GM11168 (cell line): Measurements from ENCODE around the gene GRIN1.

ENCODE experiments used
- in situ Hi-C: fragments of 300-500 bp; cut with MboI; formaldehyde crosslinking; loops from one replicate; pipeline ENCODE4 v1.12.0; 2022; ENCODE audit warnings: low sequenced_read_pairs; ENCODE audit not compliant: unreplicated experiment

GRIN1 gene

GRCh38 chr9:137189297-137190295 lies 50.6 kb downstream of the GRIN1 start:
- in situ Hi-C loops: no loop called here

DNA sequence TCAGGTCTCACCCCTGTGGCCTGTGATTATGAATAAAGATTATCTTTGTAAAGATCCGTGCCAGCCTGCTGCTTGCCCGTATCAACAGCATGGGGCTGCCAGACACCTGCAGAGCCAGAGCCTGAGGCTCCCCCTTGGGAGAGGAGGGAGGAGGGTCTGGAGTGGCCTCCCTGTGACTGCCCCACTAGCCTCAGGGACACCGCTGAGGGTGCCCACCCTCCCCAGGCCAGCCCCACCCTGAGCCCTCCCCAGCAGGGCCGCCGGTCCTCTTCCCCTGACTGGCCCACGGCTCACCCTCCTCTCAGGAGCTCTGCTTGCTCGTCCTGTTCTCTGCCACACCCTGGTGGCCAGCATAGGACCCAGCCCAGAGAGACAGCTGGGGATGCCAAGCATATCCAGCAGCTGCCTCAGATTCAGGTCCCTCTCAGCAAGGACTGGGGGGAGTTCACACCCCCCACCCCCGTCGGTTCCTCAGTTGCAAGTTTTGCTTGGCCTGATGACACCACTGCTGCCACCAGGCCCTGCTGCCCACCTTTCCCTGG lies 51.4 kb downstream of the GRIN1 start:
- in situ Hi-C loops: no loop called here

DNA sequence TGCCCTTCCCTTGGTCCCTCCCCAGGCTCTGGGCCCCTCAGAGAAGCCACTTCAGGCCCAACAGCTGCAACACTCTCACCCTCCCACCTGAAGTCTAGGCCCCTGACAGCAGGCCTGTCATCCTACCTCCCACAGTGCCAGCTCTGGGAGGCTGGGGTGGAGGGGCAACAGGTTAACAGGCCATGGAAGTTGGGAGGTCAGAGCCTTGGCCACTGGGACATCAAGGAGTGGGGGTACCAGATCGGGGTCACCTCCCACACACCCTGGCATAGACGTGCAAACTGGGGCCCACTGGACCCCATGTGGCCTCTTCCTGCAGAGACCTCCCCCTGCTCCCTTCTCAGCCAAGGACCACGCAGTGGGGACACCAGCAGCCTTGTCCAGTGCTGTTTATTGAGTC lies 52.3 kb downstream of the GRIN1 start:
- in situ Hi-C loops: no loop called here

DNA sequence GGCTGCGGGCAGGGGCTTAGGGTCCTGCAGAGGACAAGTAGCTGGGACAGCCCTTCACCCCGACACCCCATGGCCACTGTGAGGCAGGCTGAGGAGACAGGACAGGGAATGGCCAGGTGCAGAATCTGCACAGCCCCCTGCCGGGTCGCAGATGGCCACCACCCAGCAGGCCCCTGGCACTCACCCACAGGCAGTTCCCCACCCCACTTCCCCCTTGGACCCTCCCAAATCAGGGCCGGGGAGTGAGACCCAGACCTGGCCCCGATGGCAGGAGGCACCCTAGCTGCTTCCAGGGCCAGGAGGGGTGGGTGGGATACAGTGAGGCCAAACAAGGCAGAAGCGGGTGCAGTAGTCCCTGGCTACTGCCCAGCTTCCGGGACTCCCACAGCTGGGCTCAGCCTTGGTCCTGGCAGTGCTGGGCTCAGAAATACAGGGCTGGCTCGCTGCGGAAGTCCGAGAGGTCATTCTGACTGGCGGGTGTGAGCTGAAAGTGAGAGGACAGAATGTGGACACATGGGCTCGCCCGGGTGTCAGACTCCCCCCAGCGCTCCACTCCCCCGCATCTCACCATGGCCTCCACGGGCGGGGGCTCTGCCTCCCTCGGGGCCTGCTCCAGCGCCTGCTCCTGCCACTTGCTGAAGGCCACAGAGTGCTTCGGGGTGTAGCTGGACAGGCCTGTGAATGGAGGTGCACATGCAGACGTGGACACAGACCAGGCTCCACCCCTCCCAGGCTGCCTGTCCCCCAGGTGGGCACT lies 52.9 kb downstream of the GRIN1 start:
- in situ Hi-C loops: no loop called here

- in situ Hi-C loops: no loop called here
These were observed 53.5 kb downstream of the GRIN1 start for GRCh38 chr9:137192448-137192780.

DNA sequence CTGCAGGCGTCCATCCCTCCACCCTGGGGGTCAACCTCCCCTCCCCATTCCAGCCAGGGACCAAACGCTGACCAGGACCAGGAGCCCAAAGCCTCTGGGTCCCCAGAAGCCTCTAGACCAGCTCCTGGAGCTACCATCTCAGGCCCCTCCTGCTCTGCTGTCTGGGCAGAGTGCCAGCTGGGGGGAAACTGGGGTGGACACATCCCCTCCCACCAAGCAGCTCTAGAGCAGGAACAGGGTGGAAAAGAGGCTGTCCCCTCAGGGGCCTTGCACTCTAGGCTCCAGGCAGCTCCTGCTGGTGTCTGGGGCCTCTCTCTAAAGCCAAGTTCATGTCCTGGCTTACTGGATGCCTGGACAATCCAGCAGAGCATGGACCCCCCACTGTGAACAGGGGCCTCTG lies 53.9 kb downstream of the GRIN1 start:
- in situ Hi-C loops: no loop called here

GRCh38 chr9:137193771-137194170 lies 54.8 kb downstream of the GRIN1 start:
- in situ Hi-C loops: no loop called here

- in situ Hi-C loops: no loop called here
These were observed 55.4 kb downstream of the GRIN1 start for GRCh38 chr9:137194388-137194787.

DNA sequence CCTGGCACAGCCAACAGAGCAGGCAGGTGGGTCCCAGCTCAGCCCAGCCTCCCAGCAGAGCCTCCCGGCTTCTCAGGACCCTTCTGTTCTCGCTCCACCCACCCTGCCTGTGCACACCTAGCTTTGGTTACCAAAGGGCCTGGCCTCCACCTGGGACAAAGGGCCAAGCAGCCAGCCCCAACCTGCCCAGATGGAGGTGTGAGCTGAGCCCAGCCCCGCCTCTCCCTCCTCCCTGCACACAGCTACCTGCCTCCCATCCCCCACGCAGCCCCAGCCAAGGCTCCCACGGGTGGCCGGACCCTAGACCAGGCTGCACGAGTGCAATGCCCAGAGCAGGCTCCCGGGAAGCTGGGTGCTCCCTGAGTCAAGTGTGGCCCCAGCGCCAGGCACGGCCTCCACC lies 56.0 kb downstream of the GRIN1 start:
- in situ Hi-C loops: no loop called here

DNA sequence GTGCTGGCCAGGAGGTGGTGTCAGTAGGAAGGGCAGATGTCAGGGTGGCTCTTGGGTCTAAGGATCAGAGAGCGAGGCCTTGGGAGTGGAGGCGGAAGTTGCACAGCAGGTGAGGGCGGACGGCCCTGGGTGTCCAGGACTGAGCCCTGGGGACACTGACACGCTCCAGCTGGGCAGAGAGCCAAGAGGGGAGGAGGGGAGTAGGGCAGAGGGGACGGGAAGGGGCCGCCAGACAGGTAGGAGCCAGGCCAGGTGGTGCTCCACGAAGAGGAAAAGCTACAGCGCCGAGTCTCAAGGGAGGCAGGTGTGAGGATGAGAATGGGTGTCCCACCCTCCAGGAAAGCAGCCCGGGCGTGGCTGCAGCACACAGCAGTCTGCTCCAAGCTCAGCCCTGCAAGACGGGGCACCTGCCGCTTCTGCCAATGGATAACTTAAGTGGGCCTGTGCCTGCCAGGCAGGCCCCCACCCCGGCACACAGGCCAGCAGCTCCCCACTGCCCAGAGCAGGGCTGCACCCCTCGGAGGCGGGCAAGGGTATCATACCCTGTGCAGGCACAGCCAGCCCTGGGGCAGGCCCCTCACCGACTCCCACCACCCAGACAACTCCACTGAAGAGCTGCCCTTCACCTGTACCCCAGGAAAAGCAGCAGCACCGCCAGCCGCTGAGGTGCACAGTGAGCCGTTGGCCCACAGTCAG lies 56.7 kb downstream of the GRIN1 start:
- in situ Hi-C loops: no loop called here

- in situ Hi-C loops: no loop called here
These were observed 59.3 kb downstream of the GRIN1 start for GRCh38 chr9:137198051-137198901.

DNA sequence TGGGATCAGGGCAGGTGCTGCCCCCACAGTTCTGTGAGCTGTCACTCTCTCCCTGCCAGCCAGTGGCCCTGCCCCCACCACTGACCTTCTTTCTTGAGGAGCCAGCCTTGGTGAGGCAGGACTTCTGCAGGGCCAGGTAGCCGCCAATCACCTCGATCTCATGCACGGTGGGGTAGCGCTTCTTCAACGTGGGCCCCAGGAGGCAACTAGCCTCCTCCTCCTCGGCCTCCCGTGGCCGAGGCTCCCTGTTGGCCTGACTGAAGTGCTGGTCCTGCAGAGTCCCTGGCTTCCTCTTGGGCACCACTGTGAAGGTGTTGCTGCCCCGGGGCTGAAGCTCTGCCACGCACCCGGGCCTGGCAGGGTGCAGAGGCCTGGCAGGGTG lies 59.9 kb downstream of the GRIN1 start:
- in situ Hi-C loops: no loop called here

DNA sequence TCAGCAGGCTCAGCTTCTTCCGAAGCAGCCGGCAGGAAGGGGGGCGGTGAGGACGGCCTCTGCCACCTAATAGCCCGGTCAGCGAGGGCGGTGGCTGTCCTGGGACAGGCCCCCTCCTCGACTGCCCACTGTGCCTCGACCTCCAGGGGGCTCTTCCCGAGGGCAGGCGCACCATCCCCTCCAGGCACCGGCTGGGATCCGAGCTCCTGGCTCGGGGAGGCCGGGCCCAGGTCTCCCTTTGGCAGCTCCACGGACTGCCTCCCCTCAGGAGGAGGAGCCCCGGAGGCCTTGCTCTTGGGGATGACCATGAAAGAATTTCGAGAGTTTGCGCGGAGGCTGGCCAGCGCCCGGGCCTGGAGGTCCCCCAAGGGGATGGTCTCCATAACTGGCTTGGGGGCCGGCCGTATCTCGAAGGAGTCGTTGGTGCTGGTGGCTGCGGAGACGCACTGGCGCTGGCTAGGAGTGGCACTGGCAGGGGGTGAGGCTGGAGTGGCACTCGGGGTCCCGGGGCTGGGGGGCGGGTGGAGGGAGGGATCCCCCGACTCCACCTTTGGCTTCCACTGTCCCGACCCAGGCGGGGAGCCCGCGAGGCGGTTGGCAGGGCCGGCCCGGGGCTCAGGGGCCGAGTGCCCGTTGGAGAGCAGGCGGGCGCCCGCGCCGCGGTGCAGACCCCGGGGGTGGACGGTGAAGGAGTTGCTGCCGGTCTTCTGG lies 60.6 kb downstream of the GRIN1 start:
- in situ Hi-C loops: no loop called here

GRCh38 chr9:137200311-137201204 lies 61.6 kb downstream of the GRIN1 start, which contains the start of gene TPRN:
TPRN (minus strand) TSS chr9:137200741; CDS start chr9:137200711, 30 bp downstream.
- in situ Hi-C loops: no loop called here

DNA sequence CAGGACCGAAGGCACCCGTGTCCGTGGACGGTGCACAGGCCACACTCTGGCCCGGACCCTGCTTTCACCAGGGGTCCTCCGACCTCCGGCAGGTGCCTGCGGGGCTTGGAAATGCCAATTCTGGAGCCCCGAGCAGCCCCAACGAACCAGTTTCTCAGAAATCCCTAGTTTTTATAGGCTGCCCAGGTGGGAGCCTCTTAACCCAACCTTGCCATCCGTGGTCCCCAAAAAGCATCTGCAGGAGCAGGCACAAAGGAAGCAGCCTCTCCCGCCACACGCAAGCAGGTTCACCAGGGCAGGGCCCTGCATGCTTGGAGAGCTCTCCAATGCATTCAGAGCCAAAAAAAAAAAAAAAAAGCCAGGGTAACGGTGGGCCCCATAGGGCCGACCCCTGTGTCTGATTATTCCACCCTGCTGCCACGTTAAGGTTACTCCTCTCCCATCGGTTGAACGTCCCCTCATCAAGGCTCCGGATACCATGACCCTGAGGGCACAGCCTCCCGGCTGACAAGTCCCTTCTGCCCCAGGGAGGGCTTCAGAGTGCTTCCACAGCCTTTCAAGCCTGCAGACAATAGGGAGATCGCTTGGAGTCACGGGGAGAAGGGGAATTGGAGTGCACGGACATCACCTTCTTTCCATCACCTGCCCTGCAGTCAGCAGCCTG lies 62.4 kb downstream of the GRIN1 start:
- in situ Hi-C loops: no loop called here

DNA sequence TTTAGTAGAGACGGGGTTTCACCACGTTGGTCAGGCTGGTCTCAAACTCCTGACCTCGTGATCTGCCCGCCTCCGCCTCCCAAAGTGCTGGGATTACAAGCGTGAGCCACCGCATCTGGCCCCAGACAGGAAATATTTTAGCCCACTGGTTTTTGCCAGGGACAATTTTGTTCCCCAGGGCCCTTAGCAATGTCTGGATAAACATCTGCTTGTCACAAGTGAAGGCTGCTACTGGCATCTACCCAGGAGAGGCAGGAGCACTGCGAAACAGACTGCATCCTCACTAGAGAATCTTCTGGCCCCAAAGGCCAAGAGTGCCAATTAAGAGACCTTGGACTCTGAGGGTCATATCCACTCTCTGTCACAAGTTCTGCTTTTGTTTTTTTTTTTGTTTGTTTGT lies 64.0 kb downstream of the GRIN1 start:
- in situ Hi-C loops: no loop called here

- in situ Hi-C loops: no loop called here
These were observed 65.8 kb downstream of the GRIN1 start for GRCh38 chr9:137204731-137205125.
